A549 (cell line): ENCODE data around the gene PHYKPL. TPM values are rescaled to one million over a fixed set of nuclear protein-coding genes. Genes with fewer than 3 reads are reported as not detected.

Experiments
- ATAC-seq, 2 experiments: fragments of 200-7000 bp in 1 of 2; fragments of >200 bp in 1 of 2; cut with Nextera tagmentation in 1 of 2; cut with Tn5 transposase in 1 of 2; 3 replicates each; pipeline versions ENCODE4 v1.8.0 to v1.9.1; 2018 to 2020; ENCODE audit warnings: mild to moderate bottlenecking in 1 of 2, moderate library complexity in 1 of 2
- CTCF ChIA-PET: fragments of 300-600 bp; sonication (Branson Sonifier 250); formaldehyde crosslinking; extraction: SDS; loops from one replicate; lab custom pipeline; 2021; ENCODE audit warnings: antibody characterized with exemption, inconsistent platforms; lab: Yijun Ruan, JAX
- POLR2A ChIA-PET: fragments of 350-600 bp; formaldehyde crosslinking; extraction: SDS; loops from one replicate; lab custom pipeline; 2021; ENCODE audit warnings: antibody characterized with exemption, inconsistent platforms; lab: Yijun Ruan, JAX
- DNase-seq, 2 experiments: peaks; one replicate each; pipeline versions ENCODE4 v3.0.0 to v3.0.0-alpha.2; 2011 to 2016; ENCODE audit warnings: low read depth in 1 of 2, low spot score in 1 of 2
- FAIRE-seq: peaks from 2 replicates; lab custom pipeline; 2011; peaks lifted over from hg19 to GRCh38; lab: Jason Lieb, UNC
- H3K27ac ChIP-seq, 2 experiments: fragments of >200 bp; sonication (Bioruptor Twin); formaldehyde crosslinking; 3 replicates each; pipeline ENCODE4 v1.5.1; 2016 to 2017
- H3K4me1 ChIP-seq: fragments of >200 bp; sonication (Bioruptor Twin); formaldehyde crosslinking; 3 replicates; pipeline ENCODE4 v1.6.1; 2016
- H3K4me2 ChIP-seq: fragments of >200 bp; sonication (Bioruptor Twin); formaldehyde crosslinking; 3 replicates; pipeline ENCODE4 v1.6.1; 2016
- H3K4me3 ChIP-seq: fragments of >200 bp; sonication (Bioruptor Twin); formaldehyde crosslinking; 3 replicates; pipeline ENCODE4 v1.5.1; 2016
- H3K9me3 ChIP-seq: fragments of >200 bp; sonication (Bioruptor Twin); formaldehyde crosslinking; 3 replicates; pipeline ENCODE4 v1.6.1; 2016
- ATOH8 ChIP-seq: fragments of 250-450 bp; sonication (Bioruptor Pico); IDR thresholded peaks from 2 replicates; pipeline ENCODE4 v1.5.0; 2020; ENCODE audit warnings: low read depth, mild to moderate bottlenecking, moderate library complexity
- CBX2 ChIP-seq: fragments of 200-600 bp; sonication (generic); IDR thresholded peaks from 2 replicates; pipeline ENCODE4 v1.6.1; 2016; ENCODE audit warnings: low read depth, mild to moderate bottlenecking, borderline replicate concordance
- CTCF ChIP-seq: fragments of >200 bp; sonication (Bioruptor Twin); formaldehyde crosslinking; IDR thresholded peaks from 3 replicates; pipeline ENCODE4 v1.5.1; 2016
- EHF ChIP-seq: fragments of 250-450 bp; sonication (Bioruptor Pico); IDR thresholded peaks from 2 replicates; pipeline ENCODE4 v1.5.0; 2020; ENCODE audit warnings: mild to moderate bottlenecking
- ELK1 ChIP-seq: fragments of 150-350 bp; IDR thresholded peaks from 2 replicates; pipeline ENCODE4 v1.6.1; 2014; ENCODE audit warnings: low read depth, mild to moderate bottlenecking, low read length
- FOSB ChIP-seq: fragments of 250-450 bp; sonication (Bioruptor Pico); IDR thresholded peaks from 2 replicates; pipeline ENCODE4 v1.5.0; 2020; ENCODE audit warnings: mild to moderate bottlenecking, moderate library complexity
- FOXS1 ChIP-seq: fragments of 250-450 bp; sonication (Bioruptor Pico); IDR thresholded peaks from 2 replicates; pipeline ENCODE4 v1.5.0; 2020; ENCODE audit warnings: mild to moderate bottlenecking, moderate library complexity
- GATA3 ChIP-seq: IDR thresholded peaks from 2 replicates; pipeline ENCODE4 v1.6.1; 2012; ENCODE audit warnings: borderline replicate concordance
- HDAC2 ChIP-seq: fragments of 200-600 bp; sonication (generic); IDR thresholded peaks from 2 replicates; pipeline ENCODE4 v1.6.1; 2016
- HOXA7 ChIP-seq: fragments of 250-450 bp; sonication (Bioruptor Pico); IDR thresholded peaks from 2 replicates; pipeline ENCODE4 v1.5.0; 2020; ENCODE audit warnings: mild to moderate bottlenecking, moderate library complexity
- MAX ChIP-seq: IDR thresholded peaks from 2 replicates; pipeline ENCODE4 v1.6.1; 2012
- PBX3 ChIP-seq: IDR thresholded peaks from 2 replicates; pipeline ENCODE4 v1.6.1; 2012
- POLR2A ChIP-seq: IDR thresholded peaks from 2 replicates; pipeline ENCODE4 v1.6.1; 2012; ENCODE audit warnings: mild to moderate bottlenecking, low read length
- POLR2AphosphoS2 ChIP-seq: conservative IDR thresholded peaks from 2 replicates; pipeline ENCODE4 v1.6.1; 2012; ENCODE audit warnings: low read length, improper control_type of control experiment, inconsistent platforms
- REST ChIP-seq: fragments of 200-600 bp; sonication (generic); IDR thresholded peaks from 2 replicates; pipeline ENCODE4 v1.6.1; 2016; ENCODE audit warnings: antibody characterized with exemption, mild to moderate bottlenecking, moderate library complexity
- RNF2 ChIP-seq: fragments of 200-600 bp; sonication (generic); IDR thresholded peaks from 2 replicates; pipeline ENCODE4 v1.6.1; 2016; ENCODE audit warnings: low read depth, mild to moderate bottlenecking, antibody characterized with exemption, moderate library complexity, borderline replicate concordance
- TFCP2L1 ChIP-seq: fragments of 250-450 bp; sonication (Bioruptor Pico); IDR thresholded peaks from 2 replicates; pipeline ENCODE4 v1.5.0; 2021; ENCODE audit warnings: mild to moderate bottlenecking
- ZFP36 ChIP-seq: fragments of 450-650 bp; IDR thresholded peaks from 2 replicates; pipeline ENCODE4 v1.6.1; 2014; ENCODE audit warnings: borderline replicate concordance; ENCODE audit not compliant: partially characterized antibody
- ZNF302 ChIP-seq: fragments of 250-450 bp; sonication (Bioruptor Pico); IDR thresholded peaks from 2 replicates; pipeline ENCODE4 v1.9.0; 2021; ENCODE audit warnings: inconsistent platforms, mild to moderate bottlenecking, moderate library complexity
- ZSCAN20 ChIP-seq: fragments of 250-450 bp; sonication (Bioruptor Pico); IDR thresholded peaks from 2 replicates; pipeline ENCODE4 v1.8.0; 2022; ENCODE audit warnings: mild to moderate bottlenecking, moderate library complexity
- WGBS: methylation state at CpG from one replicate; pipeline ENCODE4 v1.1.6; 2017; ENCODE audit errors: missing lambda C conversion rate; 5-methylcytosine and 5-hydroxymethylcytosine counted together
- polyA plus RNA-seq, 4 experiments: library from polyadenylated mRNA; depleted of rRNA in 3 of 4; stranded (reverse); fragments of >200 nt; fragmentation: RNase III in 1 of 4; extraction: RNeasy Plus Mini Kit Qiagen cat#74134 plus additional on column Dnase treatment in 1 of 4; gene quantifications; 2 replicates in 3 of 4; 3 replicates in 1 of 4; pipeline ENCODE4 v1.2.3, GENCODE V29; 2011 to 2017

The PHYKPL gene
- polyA plus RNA-seq, 2 of the 4 experiments (the other 2 are of a cell fraction), result 13.0 to 21.9 TPM

- 82% methylated on average over 12 of the region's 12 CpGs for WGBS
- ChIA-PET CTCF (interaction anchor here (0.6 to 0.9 kb wide), 3 partner anchors 77 to 124 kb away, joined by 3 to 4 read pairs (median 3); no protein-coding TSS in a partner anchor), POLR2A (no interaction called here)
- 0 out of 3 replicates have a peak, but pooled peaks cover 4% of the 10 kb centered on the region for H3K4me1 ChIP-seq
- H3K27ac ChIP-seq, result no peak overlapping the region
- no peak for ATAC-seq
- no peak for FAIRE-seq
- H3K4me3 ChIP-seq, result no peak overlapping the region
- DNase-seq, result no peak
- no peaks in the 10 kb centered on the region for H3K9me3 ChIP-seq
- no peak for TF ChIP-seq REST
- no peak for TF ChIP-seq PBX3
- TF ChIP-seq RNF2, result no peak
- TF ChIP-seq GATA3, result no peak
- no peak for TF ChIP-seq ZSCAN20 (CRISPR knock-in tag)
- no peak for TF ChIP-seq MAX
- TF ChIP-seq ATOH8 (CRISPR knock-in tag), result no peak
- no peak for TF ChIP-seq CBX2
- TF ChIP-seq CTCF, result no peak
- no peak for TF ChIP-seq ZNF302
- no peak for TF ChIP-seq ELK1
- TF ChIP-seq POLR2AphosphoS2, result no peak
- no peak for TF ChIP-seq HOXA7 (CRISPR knock-in tag)
- no peak for TF ChIP-seq TFCP2L1 (CRISPR knock-in tag)
- TF ChIP-seq FOSB (CRISPR knock-in tag), result no peak
- TF ChIP-seq POLR2A, result no peak
- no peak for TF ChIP-seq HDAC2
- TF ChIP-seq FOXS1, result no peak
- TF ChIP-seq EHF (CRISPR knock-in tag), result no peak
- TF ChIP-seq ZFP36, result no peak
- H3K4me2 ChIP-seq, result no peak overlapping the region
Observed at GRCh38 chr5:178199581-178200434, 32.8 kb downstream of the PHYKPL start.
